ENCODE data around the gene TMEM8B.

GRCh38 chr9:35867538-35867937 is 38.5 kb downstream of the TMEM8B start:
- TF ChIP-seq CTCF (IDR thresholded peaks at IDR 0.05 in 8 of 11, conservative IDR thresholded peaks at IDR 0.05 in 3 of 11) (no peak), POLR2AphosphoS5 (IDR thresholded peaks at IDR 0.05) (no peak), POLR2A (IDR thresholded peaks at IDR 0.05) (no peak)
